Erythroblast (primary cell): Measurements from ENCODE around the gene PCDHA8.

Source experiments
- GATA1 ChIP-seq: IDR thresholded peaks from 2 replicates; pipeline ENCODE4 v1.6.1; 2011; ENCODE audit warnings: low read depth, mild to moderate bottlenecking, control low read depth, low read length, moderate library complexity
- POLR2A ChIP-seq: IDR thresholded peaks from 2 replicates; pipeline ENCODE4 v1.6.1; 2011; ENCODE audit warnings: mild to moderate bottlenecking, low read length

DNA sequence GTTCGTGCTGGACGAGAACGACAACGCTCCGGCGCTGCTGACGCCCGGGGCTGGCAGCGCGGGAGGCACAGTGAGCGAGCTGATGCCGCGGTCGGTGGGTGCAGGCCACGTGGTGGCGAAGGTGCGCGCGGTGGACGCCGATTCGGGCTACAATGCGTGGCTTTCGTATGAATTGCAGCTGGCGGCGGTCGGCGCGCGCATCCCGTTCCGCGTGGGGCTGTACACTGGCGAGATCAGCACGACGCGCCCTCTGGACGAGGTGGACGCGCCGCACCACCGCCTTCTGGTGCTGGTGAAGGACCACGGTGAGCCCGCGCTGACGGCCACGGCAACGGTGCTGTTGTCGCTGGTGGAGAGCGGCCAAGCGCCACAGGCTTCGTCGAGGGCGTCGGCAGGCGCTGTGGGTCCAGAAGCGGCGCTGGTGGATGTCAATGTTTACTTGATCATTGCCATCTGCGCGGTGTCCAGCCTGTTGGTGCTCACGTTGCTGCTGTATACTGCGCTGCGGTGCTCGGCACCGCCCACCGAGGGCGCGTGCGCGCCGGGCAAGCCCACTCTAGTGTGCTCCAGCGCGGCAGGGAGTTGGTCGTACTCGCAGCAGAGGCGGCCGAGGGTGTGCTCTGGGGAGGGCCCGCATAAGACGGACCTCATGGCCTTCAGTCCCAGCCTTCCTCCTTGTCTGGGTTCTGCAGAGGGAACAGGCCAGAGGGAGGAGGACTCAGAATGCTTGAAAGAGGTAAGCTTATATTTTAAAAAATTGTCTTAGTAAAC lies 43.1 kb downstream of the PCDHA8 start:
- no peak for TF ChIP-seq POLR2A
- no peak for TF ChIP-seq GATA1
